NCI-H1930 (cell line): ENCODE results near the gene SIGLEC6.

Source experiments
- DNase-seq, 2 experiments: peaks; one replicate each; lab custom pipeline; 2025; lab: John Stamatoyannopoulos, UW

The SIGLEC6 gene

DNA sequence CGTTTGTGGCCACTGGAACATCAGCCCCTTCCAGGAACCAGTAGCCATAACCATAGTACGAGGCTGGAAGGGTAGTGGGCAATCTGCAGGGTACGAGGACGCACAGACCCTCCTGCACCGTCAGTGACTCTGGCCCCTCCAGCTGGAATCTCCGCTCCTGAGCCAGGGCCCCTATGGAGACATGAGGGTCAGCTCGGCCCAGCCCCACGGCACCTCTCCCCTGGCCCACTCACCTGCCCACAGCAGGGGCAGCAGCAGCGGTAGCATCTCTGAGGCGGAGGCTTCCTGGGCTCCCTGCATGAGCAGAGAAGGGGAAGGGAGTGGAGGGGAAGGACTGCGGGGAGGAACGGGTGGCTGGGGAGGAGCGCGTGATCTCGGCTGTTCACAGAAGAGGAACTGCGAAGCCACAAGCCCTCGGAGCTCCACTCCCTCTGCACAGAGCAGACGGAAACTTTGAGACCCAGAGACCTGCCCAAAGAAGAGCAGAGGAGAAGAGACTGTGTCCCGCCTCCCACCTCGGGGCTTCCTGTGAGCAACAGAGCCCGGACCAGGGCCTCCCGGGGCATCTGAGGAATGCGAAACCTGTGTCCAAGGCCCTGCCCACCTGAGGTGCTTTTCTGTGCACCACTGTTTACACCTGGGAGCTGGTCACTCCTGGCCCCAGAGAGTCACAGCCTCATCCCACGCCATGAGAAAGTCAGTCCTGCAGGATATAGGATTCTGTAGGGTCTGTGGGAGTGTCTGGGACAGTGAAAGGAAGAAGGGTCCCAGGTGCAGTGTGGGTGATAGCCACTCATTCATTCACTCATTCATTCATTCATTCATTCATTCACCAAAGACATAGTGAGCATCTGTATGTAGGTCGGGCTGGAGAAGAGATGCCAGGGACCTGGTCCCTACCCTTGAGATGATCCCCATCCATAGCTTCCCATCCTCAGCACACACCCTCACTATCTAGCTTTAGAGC is at the start of gene SIGLEC6:
SIGLEC6 (minus strand) TSS at position 322 of the 967 bp plus-strand sequence; CDS start at position 300, 22 bp downstream.
- no peak for DNase-seq

DNA sequence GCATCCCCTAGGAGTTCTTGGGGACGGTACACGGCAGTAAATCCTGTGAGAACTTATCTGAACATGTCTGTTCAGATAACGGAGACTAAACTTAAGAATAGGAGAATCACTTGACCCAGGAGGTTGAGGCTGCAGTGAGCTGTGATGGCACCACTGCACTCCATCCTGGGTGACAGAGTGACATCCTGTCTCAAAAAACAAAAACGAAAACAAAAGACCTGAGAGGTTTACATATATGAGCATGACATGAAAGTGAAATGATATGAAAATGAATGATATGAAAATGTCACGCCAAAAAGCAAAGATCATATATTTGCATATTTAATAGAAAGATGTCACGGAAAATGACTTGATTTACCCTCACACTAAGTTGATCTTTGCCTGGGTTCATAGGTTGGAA is 45.4 kb upstream of the SIGLEC6 start:
- no peak for DNase-seq

DNA sequence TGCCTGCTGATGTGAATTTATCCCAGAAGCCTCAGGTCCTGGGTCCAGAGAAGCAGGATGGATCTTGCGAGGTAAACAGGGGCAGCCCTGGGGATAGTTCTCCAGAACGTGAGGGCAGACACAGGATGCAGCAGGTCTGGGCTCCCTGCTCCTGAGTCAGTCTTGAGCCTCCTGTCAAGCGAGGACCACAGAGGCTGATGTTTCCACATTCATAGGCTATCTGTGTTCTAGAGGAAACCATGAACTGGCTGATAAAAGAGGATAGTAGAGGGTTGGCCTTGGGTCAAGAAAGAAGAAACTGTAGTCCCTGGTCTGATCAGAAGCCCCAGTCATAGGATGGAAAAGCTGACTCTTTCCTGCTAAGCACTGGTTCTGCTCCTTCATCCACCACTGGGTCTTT is 41.9 kb upstream of the SIGLEC6 start:
- DNase-seq, result no peak

DNA sequence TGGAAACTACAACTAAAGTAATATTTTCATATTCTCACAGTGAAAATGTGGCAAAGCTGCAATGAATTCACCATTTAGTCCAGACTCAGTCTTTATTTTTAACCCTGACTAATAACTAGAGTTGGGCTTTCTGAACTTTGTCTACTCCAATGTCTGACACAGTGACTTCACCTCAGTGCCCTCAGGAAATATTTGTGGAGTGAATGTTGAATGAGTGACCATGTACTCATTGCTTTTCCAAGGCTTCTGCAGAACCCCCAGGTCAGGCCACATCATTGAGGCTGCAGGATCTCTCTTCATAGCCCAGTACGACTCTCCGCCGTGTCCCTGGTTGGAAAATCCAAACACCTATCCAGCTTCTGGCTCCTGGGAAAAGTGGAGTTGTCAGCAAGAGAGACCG is 41.4 kb upstream of the SIGLEC6 start:
- DNase-seq, result no peak

DNA sequence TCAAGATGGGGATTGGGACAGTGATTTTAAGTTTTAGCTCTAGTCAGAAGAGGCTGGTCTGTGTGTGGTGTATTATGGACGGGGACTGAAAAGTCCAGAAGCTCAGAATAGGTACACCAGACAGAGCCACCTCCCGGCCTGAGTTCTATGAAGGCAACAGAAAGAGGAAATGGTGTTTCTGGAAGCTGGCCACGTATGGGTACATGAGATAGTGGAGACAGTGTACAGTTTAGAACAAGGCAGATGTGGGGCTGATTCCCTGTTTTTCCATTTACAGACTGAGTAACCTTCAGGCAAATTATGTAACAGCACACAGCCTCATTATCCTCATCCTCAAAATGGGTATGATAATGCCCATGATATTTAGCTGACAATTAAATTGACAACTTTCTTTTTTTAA is 40.9 kb upstream of the SIGLEC6 start:
- no peak for DNase-seq

DNA sequence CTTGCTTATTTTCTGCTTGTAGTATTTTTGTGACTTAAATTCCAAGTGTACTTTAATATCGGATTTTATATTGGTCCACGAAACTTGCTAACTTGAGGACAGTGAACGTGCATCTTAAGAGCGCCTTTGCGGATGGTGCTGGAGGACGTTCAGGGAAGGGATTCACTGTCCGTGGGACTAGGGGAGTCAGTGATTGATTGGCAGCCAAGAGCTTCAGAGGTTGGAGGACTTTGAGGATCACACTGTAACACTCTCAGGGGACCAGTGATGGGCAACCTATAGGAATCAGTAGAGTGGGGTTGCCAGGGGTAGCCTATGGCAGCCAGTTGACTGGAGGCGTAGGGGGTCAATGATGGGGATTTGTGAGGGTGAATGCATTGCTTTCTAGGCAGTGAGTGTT is 40.1 kb upstream of the SIGLEC6 start:
- DNase-seq, result no peak

DNA sequence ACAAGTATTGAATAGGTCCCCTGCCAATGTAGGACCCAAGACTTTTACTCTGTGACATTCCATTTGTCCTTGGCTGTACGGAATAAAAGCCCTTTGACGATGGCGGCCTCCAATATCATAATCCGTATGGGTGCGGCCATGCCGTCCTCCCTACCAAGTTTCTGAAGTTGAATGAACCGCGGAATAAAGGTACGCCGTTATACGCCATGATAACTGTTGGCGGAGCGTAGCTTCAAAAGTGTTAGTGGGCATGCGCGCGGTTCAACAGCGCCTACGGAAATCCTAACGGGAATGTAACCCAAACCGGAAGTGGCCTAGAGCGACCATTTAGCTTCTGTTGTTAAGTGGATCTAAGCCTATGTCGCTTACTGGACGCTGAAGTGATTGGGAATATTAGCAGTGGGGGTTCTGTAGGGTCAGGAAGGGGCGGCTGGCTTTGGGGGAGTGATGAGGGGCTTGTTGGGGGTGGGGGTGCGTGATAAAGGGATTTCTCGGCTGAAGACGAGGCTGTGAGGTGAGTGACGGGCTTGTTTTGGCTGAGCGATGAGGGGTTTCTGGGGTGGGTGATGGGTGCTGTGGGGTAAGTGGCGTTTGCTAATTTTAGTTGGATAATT is 39.6 kb upstream of the SIGLEC6 start, which contains the start of gene ZNF175:
ZNF175 (plus strand) TSS at position 322 of the 614 bp plus-strand sequence. CDS start 2,047 bp downstream, outside the sequence.
- DNase-seq, result peak; percentile 97 to 98

DNA sequence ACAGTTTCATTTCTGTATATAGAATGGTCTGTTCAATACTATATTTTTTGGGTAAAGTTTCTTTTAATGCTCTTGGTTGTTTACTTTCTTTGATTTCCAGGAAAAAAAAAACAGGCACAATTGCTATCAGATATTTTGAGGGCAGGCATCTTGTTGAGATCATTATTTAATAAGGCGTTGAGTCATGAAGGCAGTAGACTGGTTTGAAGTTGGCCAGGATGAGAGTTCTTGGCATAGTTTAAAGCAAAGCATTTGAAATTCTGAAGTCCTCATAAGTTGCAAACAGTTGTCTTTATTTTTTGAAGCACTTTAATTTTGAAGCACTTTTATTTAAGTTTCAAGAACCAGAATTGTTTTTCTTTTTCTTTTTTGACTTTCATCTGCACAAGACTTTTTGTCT is 37.0 kb upstream of the SIGLEC6 start:
- no peak for DNase-seq

DNA sequence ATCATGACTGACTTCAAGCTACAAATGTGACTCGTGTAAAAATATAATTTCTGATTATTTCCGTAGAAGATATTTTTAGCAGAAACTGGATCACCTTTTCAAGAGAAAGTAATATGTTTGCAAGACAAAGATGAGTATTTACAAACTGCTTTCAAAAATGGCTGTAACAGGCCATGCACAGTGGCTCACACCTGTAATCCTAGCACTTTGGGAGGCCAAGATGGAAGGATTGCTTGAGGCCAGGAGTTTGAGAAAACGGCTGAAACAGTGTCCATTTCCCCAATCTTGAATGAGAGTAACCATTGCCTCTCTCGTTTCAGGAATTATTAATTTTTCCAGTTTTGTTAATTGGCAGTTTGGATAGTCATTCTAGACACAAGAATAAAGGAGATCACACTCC is 36.1 kb upstream of the SIGLEC6 start:
- no peak for DNase-seq

DNA sequence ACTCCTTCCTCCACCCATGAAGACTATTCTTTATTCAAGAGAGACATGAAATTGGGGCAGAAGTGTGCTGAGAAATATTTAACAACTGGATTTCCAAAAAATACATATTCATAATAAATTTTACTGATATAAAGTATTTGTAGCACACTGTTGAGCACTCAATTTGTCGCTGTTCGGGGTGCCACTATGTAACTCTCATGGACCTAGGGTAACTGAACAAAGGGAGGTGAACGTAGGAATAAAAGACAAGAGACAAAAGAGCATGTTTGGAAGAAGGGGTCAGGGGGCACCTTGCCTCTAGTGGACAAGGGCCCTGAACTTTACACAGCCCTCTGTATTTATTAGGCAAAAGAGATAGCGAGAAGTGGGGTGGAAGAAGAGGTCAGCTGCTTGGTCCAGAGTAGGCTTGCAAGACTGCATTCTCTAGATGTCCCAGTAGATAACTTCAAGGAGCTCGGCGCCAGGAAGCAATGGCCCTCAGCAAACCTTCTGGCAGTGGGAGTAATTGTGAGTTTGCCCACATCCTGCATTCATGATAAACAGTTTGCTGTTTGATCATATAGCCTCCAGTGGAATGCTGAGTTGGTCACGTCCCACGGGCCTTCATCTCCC is 35.1 kb upstream of the SIGLEC6 start:
- DNase-seq, result no peak

DNA sequence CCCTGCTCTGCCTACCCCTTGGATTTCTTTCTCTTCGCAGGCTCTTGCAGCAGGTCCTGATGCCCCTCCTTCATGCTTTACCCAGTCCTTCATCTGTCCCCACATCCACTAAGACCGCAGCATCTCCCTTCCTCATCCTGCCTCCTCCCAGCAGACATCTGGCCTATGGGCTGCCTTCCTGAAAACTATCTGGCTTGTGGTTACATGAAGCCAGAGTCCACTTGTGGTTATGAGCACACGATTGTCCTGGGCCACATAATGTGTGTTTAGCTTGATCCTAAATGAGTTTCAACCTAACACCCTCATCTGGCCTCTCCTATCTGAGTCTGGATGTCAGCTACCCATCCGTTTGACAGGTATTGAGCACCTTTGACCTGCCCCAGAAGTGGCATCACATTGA is 34.1 kb upstream of the SIGLEC6 start:
- DNase-seq, result no peak

DNA sequence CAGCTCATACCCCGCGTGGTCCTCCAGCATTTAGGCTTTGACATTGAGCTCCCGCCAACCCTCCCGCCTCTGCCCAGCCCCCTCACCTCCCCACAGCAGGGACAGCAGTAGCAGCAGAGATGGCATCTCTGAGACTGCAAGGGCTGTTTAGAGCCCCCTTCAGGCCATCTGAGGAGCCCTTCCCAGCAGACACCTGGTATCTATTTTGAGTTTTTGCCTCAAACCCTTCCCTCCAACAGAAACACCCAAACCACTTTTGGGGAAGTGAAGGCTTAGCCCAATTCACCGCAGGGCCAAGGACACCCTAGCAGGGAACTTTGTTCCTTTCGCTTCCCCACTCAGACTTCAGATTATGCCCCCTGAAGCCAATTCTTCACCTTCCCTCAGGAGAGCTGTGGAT is 33.3 kb upstream of the SIGLEC6 start:
- no peak for DNase-seq

DNA sequence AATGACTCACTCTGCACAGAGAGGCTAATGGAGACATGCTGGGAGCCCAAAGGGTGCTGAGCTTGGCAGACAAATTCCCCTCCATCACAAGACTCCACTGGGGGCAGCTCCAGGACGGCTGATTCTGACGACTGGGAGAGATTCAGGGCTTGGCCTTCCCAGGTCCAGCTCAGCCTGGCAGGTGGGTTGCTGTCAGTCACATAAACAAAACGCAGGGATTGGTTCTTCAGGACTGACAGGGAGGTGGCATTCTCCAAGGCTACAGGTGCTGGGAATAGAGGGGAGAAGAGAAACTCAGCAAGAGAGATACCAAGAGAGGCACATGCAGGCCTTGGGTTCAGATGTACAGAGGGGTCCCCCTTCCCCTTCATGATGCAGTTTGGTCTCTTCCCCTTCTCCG is 28.9 kb upstream of the SIGLEC6 start:
- DNase-seq, result no peak

DNA sequence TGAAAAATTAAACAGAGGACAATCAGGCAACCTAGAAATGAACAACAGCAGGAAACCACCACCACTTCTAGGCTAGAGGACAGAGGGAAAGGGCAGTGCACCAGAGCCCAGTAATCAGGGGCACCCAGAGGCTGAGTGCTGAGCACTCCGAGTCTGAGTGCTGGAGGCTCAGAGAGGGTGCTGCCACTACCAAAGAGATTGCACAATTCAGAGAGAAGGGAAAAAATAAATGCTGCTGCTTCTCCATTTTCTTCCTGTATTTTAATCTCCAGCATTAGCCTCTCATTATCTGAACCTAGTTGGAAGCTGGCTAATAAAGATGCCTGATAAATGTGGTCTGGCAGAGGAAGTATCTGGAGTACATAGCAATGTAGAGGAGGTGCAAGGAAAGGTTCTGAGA is 27.8 kb upstream of the SIGLEC6 start:
- DNase-seq, result no peak

DNA sequence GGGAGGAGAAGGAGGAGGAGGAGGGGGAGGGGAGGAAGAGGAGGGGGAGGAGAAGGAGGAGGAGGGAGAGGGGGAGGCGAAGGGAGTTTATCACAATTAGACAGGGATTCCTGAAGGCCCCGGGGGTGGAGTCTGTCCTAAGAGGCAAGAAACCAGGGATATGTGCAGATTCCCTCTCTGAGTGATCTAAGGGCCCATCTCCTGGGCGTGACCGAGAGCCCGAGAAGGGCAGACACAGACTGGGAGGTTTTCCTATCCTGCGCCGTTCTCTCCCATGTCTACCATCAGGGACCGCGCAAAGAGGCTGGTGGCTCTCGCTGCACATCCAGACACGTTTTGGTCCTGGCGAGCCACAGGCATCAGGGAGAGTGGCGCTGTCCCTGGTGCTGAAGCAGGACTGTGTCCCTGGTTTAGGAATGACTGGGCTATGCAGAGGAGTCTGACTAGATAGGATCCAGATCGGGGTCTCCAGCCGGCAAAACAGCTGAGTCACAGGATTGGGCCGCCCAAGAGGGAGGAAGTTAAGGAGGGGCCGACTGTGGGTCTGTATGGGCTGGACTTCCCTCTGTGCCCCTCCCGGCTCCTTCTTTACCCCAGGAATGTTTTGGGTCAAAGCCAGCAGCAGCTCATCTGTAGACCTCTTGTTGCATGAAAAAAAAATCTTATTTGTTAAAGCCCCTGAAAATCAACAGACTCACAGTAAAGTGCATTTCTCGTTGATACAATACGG is 21.7 kb upstream of the SIGLEC6 start:
- DNase-seq, result peak in 1 of 2 experiments; percentile 14

DNA sequence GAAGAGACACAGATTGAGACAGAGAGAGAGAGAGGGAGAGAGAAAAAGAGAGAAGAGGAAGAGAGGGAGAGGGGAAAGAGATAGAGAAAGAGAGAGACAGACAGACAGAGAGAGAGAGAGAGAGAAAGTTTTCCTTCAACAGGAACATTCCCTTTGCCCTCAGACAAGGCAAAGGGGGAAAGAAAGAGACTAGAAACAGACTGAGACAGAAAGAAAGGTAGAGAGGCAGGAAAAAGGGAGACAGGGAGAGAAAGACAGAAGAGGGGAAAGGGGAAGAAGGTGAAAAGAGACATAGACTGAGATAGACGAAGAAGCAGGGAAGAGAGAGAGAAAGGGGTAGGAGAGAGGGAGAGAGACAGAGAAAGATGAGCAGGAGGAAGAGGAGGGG is 21.1 kb upstream of the SIGLEC6 start:
- no peak for DNase-seq

DNA sequence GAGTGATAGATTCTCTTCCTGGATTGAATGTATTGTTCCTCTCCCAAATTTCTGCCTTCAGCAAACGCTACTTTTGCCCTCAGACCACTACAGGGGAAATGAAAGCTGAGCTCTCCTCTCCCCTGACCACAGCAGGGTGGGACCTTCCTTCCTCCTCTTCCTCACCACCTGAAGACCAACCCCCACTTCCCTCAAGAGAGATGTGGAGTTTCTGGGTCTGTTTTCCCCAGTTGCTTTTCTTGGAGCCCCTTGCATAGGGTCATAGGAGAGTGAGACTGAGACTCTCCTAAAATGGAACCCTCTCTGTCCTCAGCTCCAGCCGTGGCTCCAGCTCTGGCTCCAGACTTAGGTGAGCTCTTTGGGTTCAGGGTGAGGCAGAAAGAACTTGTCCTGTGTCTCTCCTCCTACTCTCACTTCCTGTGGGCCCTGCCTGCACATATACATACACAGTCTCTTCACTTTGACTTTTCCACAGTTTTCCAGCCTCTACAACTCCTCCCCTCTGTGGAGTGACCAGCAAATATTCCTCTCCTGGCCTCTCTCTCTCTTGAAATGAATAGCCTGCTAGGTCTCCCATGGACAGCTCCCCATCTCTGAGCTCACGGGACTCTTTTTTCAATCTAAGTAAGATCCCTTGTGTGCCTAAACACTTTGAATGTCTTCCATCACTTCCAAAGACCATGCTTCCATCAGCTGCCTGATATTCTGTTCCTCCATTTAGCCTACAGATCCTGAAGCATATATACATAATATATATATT is 20.4 kb upstream of the SIGLEC6 start:
- DNase-seq, result no peak

DNA sequence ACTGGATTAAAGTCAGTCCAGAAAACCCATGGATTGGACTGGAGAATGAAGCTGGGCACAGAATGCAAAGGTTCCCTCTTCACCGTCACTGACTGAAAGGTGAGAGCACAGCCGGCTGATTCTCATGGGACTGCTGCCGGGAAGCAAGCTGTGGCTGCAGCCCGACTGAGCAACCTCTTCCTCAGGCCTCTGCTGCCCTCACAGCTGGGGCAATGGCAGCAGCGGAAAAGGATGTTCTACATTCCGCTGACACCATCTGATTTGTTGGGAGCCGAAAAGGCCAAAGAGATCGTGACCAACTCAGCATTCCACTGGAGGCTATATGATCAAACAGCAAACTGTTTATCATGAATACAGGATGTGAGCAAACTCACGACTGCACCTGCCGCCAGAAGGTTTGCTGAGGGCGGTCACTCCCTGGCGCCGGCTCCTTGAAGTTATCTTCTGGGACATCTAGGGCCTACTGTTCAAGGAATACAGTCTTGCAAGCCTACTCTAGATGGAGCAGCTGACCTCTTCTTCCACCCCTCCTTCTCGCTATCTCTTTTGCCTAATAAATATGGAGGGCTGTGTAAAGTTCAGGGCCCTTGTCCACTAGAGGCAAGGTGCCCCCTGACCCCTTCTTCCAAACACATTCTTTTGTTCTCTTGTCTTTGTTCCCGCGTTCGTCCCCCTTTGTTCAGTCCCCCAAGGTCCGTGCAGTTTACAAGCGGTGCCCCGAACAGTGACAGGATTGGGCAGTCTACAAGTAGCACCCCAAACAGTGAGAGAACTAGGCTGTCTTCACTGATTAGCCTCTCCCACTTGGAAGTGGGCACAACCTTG is 19.6 kb upstream of the SIGLEC6 start:
- DNase-seq, result peak in 1 of 2 experiments; percentile 12

DNA sequence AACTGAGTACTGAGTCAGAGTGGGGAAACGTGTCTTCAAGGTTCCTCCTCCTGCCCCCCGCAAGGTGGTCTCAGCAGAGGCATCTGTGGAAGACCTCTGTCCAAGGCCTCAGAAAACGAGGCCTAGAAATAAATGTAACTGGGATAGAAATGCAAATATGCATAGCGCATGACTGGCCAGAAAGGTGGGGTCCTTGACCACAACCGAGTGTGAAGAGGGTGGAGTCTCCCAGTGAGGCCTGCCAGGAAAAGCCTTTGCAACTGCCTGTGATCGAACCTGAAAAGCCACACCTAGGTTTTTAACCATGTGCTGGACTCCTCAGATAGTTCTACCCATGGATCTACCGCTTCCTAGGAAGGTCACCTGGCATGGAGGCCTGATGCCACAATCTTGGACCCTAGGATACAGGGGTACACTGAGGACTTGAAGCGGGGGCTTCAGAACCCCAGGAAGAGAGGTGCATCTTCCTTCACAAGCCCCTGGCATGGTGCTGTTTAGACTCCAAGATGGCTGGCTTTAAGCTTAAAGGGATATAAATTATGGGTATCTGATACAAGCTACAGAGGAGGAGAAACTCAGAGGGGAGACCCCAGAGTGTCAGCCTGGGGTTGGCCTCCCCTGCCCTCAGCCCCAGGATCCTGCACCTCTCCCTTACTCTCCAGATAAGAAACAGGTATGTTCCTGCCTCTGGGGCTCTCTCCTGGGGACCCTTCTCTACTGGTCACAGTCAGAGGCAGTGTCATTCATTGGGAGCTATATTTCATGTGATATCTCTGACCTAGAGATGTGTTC is 18.3 kb upstream of the SIGLEC6 start:
- DNase-seq, result no peak

DNA sequence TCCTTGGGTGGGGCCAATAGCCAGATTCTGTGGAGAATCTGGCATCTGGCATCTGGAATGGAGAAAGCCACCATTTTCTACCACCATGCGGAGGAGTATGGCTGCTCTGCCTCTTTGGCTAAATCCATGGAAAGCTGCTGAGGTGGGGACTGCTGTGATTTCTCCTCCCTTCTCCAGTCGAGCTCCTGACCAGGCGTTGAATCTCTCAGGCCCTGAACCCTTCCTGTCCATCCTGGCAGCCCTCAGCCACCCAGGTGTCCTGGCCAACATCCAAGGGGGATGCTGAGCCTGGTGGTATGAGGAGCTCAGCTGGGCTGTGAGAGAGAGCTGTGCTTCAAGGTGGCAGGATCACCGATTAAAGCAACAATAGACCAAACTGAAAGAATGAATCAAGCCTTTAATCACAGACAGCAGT is 17.4 kb upstream of the SIGLEC6 start:
- DNase-seq, result no peak
